Activated CD4-positive, CD25-positive, alpha-beta regulatory T cell treated with anti-CD3 and anti-CD28 coated beads, Interleukin-2, amount 50 U/mL, for 16 hours (primary cell): ENCODE results near the gene MED27.

Source experiments
- DNase-seq: peaks from one replicate; pipeline ENCODE4 v3.0.0-alpha.2; 2020; ENCODE audit warnings: low read depth, low spot score

MED27 gene

GRCh38 chr9:132042324-132042723, 37.3 kb downstream of the MED27 start:
- DNase-seq = no peak

DNA sequence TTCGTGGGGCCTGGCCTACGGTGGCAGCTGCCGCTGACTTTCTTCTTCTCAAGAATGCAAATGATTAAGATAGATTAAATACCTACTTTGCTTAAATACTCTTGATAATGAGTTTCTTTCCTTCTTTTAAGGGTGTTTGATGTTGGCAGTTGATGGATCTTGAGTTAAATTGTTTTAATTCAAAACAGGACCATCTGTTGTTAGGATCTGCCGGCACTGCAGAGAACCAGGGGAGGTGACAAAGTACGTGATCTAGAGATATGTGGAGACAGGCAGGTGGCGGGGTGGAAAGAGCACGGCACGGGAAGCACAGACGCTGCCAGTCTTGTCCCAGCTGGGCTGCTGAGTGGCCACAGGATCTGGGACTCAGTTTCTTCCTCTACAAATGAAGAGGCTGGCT, 37.9 kb downstream of the MED27 start:
- DNase-seq = no peak

DNA sequence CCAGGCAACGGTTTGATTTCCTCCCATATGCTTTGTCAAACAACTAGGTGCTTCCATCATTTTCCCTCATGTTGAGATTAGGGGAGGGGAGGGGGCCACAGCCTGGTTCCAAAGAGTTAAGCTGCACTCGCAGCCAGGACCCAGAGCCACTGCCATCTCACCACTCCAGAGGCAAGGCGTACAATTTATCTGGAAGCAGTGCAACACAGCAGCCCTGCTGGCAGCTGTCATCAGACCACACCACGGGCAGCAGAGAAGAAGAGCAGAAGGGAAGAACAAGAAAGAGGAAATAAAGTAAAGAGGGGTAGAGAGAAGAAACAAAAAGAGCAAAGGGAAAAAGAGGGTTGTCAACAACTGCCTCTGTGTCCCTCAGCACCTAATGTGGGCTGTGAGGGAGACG, 38.9 kb downstream of the MED27 start:
- DNase-seq = no peak

DNA sequence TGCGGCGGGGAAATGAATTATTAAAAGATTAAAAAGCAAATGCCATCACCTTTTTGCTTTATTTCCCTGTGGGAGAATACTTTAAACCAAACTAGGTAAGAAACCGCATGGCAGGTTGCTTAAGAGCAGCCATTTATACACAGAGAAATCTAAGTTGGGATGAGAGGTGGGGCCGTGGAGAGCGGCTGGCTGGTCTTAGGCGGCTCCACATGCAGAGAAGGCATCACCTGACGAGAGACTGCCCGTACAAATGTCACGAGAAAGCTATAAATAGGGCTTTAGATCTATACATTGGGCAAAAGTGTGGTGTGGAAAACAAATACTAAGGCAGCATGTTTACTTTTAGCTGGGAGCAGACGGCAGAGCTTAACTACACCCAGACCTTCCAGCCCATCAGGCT, 39.4 kb downstream of the MED27 start:
- DNase-seq = no peak

DNA sequence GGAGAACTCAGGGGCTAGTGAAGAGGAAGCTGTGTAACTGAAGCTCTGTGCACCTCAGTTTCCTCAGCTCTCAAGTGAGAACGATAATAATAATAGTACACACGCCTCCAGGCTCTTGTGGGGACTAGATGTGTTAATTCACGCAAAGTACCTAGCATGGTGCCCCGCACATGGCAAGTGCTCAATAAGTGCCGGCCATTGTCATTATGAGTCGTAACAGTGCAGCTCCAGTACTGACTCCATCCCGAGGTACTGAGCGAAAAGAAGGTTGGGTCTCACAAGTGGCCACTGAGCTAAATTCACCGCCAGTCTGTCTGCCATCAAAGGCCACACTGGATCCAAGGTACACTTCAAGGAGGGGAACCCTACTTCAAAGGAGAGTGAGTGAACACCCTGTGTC, 40.4 kb downstream of the MED27 start:
- no peak for DNase-seq

DNA sequence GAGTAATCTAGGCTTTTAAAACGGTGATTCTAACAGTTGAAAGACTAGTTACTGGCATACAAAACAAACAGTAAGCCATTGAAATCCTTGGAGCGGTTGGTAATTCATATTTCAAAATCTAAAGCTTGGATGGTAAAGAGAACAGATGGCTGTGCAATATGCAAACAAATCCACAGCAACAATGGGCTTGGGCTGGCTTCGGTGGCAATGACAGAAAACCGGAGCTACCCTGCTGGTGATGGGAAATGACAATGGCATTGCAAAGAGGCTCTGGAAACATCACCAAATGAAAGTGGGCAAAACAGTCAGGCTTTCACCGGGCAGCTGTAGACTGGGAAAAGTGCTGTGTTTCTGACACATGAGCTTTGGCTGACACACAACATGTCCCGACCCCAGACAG, 42.2 kb downstream of the MED27 start:
- DNase-seq = no peak

DNA sequence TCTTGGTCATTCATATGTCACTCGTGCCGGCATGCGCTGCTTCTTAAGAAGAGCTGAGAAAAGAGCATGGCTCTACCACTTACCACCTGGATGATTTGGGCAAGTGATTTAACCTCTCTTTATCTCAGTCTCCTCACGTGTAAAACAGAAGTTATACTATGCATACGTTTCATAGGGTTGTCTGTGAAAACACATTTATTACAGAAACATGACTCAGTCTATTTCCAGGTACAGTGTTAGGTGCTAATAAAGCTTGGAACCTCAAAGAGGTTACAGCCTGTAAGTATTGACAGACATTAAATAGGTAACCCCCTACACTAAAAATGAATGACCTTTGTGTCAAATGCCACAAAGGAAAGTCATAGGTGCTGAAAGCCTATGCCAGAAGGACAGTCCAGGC, 43.1 kb downstream of the MED27 start:
- DNase-seq = no peak

- no peak for DNase-seq
Measured at GRCh38 chr9:132035679-132036078, 44.0 kb downstream of the MED27 start.

- DNase-seq = no peak
Measured at GRCh38 chr9:132032238-132032950, 47.3 kb downstream of the MED27 start.

DNA sequence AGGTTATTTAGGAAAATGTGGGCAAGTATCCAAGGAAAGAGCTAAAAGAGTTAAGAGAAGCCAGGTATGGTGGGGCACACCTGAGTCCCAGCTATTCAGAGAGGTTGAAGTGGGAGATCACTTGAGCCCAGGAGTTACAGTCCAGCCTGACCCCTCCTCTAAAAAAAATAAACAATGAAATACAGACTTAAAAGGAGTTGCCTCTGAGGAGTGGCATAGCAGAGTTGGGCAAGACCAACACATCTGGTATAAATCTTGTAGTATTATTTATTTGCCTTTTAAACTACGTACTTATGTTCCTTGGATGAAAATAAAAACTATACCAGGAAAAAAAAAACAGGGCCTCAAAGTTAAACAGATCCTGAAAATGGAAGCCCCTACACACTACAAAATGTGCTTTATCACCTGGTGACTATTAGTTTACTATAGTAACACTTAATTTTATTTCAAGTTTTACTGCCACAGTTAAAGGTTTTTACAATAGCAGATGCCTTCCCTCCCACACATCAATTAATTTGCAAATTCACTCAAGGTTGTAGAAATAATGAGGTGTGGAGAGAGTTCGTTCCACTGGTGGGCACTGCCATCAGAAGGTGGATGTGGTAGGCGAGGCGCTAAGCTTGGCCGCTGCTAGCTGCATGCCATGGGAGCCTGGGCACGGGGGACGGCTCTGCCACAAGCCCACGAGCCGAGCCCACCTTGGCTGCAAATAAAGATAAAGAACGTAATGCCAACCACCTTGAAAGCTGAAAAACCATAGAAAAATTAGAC, 48.0 kb downstream of the MED27 start:
- no peak for DNase-seq

GRCh38 chr9:132030626-132031325, 48.9 kb downstream of the MED27 start:
- no peak for DNase-seq

GRCh38 chr9:132027752-132028663, 51.7 kb downstream of the MED27 start:
- DNase-seq = no peak

- no peak for DNase-seq
Measured at GRCh38 chr9:132026932-132027585, 52.6 kb downstream of the MED27 start.

DNA sequence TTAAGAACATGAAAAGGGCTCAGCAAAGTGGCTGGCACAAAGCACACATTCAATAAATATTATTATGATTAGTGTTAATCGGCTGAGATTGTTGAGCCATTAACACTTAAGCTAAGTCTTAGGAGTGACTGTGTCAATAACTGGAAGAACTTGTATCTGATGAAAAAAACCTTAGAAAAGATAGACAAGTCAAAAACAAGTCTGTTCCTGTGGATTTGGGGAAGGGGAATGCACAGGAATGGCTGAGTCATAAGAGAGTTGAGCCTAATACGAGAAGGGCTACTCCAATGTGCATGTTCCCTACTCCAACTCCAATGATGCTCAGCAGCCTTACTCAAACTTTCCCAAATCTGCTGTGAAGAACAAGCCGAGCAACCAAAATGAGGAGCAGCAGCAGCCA, 53.9 kb downstream of the MED27 start:
- no peak for DNase-seq

GRCh38 chr9:132024589-132024988, 55.1 kb downstream of the MED27 start:
- DNase-seq = no peak

- no peak for DNase-seq
Measured at GRCh38 chr9:132023419-132024180, 56.1 kb downstream of the MED27 start.

GRCh38 chr9:132020820-132021510, 58.7 kb downstream of the MED27 start:
- DNase-seq = no peak

GRCh38 chr9:132020272-132020671, 59.4 kb downstream of the MED27 start:
- DNase-seq = no peak

DNA sequence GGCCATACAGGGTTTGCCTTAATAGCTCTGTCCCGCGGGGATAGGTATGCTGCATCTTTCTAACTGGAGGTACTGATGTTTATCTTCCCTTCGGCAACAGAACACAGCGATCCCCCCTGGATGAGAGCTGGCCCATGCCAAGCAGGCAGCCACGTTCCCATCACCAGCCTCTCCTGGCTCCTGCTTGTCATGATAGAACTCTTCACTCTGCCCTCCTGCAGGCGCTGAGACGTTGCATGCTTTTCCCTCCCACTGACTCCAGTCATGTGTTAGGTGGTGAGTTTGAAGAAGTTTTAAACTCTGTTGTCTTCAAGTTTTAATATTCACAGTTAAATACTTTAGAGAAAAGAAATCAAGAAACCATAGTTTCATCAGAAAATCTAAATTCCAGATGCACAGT, 60.0 kb downstream of the MED27 start:
- no peak for DNase-seq

GRCh38 chr9:132018957-132019405, 60.7 kb downstream of the MED27 start:
- DNase-seq = no peak
